Posterior vena cava (tissue), 2 donors: Measurements from ENCODE around the gene STEAP1B. TPM values are rescaled to one million over a fixed set of nuclear protein-coding genes. Genes with fewer than 3 reads are reported as not detected.
A peak's percentile ranks its signal among the peaks of the same experiment; 100 is the strongest.
"Not testable (repeated sequence)": the region's sequence is repeated elsewhere in the genome, so short reads cannot be mapped to it uniquely, and the experiment has no call there.

Source experiments
- DNase-seq: peaks from one replicate; pipeline ENCODE4 v3.0.0-alpha.2; 2020; ENCODE audit warnings: low spot score
- intact Hi-C, 2 donors: fragments of 100-400 bp; cut with DNase I; formaldehyde crosslinking; loops; one replicate each; pipeline versions ENCODE4 v1.14.1 to v1.14.2; 2022 to 2023
- long read RNA-seq, 2 donors: library from polyadenylated mRNA; unstranded; transcript quantifications; one replicate each; pipeline ENCODE4 v2.0.0, GENCODE V29; 2020 to 2021
- total RNA-seq, 2 donors: library from RNA; stranded (reverse); fragmentation: NEBNext Ultra II Directional; extraction: Animal tissue kit (Norgen Biotek cat#: 25700); gene quantifications; one replicate each; pipeline ENCODE4 v1.2.1, GENCODE V29; 2021
- donor health status: DM: yes; HTN: yes; CAD: no.
- donor health status: DM: yes; HTN: yes; CAD: no.

The STEAP1B gene
- 1 to 10 TPM; 2.5 to 2.8 TPM for total RNA-seq
- long read RNA-seq, donor 1, partial matches to known transcripts = 0 of 45 reads
- long read RNA-seq, donor 1, other reads (novel, unspliced or antisense) = 45 of 45 reads
- long read RNA-seq, donor 2, partial matches to known transcripts = 0 of 1 reads
- long read RNA-seq, donor 2, other reads (novel, unspliced or antisense) = 1 of 1 reads

DNA sequence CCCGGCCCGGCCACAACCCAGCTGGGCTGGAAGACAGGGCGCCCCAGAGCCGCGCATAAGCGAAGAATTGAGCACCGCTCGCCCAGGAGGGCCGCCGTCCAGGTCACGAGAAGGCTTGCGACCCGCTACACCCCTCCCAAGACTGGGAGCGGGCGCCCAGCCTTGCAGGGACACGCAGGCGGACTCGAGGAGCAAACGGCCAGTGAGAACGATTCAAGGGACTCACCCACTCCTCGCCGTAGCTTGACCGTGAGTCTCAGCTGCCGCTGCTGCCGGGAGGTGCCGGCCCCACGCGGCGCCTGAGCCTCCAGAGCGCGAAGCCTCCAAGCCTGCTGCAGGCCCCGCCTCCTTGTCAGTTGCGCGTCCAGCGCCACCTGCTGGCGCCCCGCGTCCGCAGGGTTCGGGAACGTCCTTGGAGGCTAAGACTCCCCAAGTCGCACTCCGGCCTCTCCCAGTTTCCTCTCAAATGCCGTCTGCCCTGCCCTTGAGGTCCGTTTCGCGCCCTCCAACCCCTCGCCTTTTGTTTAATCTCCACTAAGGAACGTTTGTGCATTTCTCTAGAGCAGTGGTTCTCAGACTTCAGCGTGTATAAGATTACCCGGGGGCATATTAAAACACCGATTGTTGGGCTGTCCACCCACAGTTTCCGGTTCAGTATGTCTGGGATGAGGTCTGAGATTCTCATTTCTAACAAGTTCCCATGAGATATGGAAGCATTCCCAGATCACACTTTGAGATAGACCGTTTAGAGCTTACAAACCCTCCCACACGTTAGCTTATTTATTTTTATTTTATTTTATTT lies at the start of gene STEAP1B:
STEAP1B (minus strand) TSS at position 301 of the 802 bp plus-strand sequence. CDS start 5,333 bp downstream, outside the sequence.
- intact Hi-C loops = not testable (repeated sequence)

DNA sequence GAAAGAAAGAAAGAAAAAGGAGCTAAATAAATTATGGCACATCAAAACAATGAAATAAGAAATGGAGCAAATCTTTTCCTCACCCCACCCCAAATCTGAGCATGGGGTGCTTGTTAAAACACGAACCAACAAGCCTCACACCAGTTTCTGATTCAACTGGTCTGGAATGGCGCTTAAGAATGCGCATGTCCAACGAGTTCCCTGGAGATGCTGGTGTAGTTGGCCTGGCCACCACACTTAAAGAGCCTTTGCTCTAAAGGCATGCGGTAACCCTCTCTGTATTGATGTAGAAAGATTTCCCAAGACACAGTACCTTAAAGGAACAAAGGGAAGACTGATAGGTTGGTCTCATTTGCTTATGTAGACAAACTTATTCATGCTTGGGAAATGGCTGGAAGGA lies 49.1 kb upstream of the STEAP1B start:
- intact Hi-C loops = no loop called here
- no peak for DNase-seq

More for the DNA sequence above, at the start of gene STEAP1B:
- peak; percentile 96 for DNase-seq

GRCh38 chr7:22548313-22548712 lies 48.3 kb upstream of the STEAP1B start:
- intact Hi-C loops = no loop called here
- no peak for DNase-seq

DNA sequence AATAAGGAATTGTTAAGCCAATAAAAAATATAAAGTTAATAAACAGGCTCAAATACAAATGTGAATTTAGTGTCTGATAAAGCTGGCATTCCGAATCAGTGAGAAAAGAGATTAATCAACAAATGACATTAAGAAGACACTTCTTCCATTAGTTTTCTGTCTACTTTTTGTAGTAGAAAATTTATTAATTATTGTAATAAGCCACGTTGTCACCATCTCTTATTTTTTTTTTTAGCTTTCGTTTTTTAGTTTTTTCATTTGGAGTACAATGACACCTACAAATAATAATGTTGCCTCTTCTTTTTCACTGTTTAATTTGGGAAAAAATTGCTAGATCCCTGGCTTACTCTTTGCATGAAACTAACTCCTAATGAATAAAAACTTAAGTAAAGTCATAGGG lies 46.8 kb upstream of the STEAP1B start:
- intact Hi-C loops = no loop called here

GRCh38 chr7:22545529-22545928 lies 45.5 kb upstream of the STEAP1B start:
- intact Hi-C loops = no loop called here

More for the DNA sequence above, 46.8 kb upstream of the STEAP1B start:
- no peak for DNase-seq

GRCh38 chr7:22544245-22544644 lies 44.3 kb upstream of the STEAP1B start:
- no peak for DNase-seq
- intact Hi-C loops = no loop called here

More at GRCh38 chr7:22545529-22545928, 45.5 kb upstream of the STEAP1B start:
- no peak for DNase-seq

GRCh38 chr7:22543169-22543568 lies 43.2 kb upstream of the STEAP1B start:
- no peak for DNase-seq
- intact Hi-C loops = no loop called here

DNA sequence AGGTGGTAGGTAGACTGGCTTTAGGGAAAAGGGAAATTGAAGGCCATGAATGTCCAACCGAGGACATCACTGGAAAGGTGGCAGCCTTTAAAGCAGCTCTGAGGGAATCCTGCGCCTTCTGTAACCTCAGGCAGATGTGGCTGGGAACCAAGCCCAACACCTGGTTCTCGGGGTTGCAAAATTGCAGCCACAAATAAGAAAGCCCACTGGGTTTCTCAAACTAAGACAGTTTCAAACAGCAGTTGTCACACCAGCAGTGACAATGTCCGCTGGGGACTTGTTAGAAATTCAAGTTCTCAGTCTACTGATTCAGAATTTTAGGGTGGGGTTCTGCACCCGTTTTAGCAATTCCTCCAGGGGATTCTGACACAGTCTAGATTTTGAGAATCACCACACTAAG lies 42.7 kb upstream of the STEAP1B start:
- no peak for DNase-seq
- intact Hi-C loops = no loop called here

- intact Hi-C loops = no loop called here
- no peak for DNase-seq
Measured at GRCh38 chr7:22542254-22542653, 42.3 kb upstream of the STEAP1B start.

GRCh38 chr7:22541789-22542188 lies 41.8 kb upstream of the STEAP1B start:
- intact Hi-C loops = no loop called here
- no peak for DNase-seq

DNA sequence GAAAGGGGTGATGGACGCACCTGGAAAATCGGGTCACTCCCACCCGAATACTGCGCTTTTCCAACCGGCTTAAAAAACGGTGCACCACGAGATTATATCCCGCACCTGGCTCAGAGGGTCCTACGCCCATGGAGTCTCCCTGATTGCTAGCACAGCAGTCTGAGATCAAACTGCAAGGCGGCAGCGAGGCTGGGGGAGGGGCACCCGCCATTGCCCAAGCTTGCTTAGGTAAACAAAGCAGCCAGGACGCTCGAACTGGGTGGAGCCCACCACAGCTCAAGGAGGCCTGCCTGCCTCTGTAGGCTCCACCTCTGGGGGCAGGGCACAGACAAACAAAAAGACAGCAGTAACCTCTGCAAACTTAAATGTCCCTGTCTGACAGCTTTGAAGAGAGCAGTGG lies 28.5 kb upstream of the STEAP1B start:
- intact Hi-C loops, DNase-seq: not testable (repeated sequence)

GRCh38 chr7:22524353-22524947 lies 24.5 kb upstream of the STEAP1B start:
- DNase-seq, intact Hi-C loops: not testable (repeated sequence)

DNA sequence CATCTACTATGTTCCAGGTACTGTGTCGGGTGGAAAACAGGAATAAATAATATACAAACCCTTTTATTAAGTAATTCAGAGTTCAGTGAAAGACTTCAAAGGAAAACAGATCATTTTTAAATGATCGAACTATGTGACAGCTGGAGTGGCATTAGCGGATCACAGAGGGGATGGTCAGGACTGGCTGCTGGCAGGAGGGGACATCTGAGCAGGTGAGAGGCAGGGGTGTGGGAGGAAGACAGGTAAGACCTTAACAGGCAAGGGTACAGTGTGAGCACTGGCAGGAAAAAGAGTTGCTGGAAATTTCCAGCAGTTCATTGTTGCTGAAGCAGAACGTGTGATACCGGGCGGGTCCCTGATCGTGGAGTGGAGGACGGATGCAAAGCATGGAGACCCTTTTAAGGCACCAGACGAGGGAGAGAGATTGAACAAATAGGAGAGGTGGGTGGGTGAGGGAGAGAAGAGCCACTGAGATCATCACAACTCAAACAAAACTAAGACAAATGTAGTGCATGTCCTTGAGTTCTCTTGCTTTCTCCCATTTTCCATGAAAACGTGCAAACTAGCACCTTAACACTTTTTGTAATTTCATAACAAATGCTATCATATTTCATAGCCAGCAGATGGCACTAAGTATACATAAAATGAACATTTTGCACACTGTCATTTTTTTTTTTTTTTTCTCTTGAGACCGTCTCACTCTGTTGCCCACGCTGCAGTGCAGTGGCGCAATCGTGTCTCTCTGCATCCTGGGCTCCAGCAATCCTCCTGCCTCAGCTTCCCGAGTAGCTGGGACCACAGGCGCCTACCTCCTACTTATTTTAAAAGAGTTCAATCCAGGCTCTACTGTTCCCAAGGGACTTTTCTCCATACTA lies 23.7 kb upstream of the STEAP1B start:
- intact Hi-C loops, DNase-seq: not testable (repeated sequence)

GRCh38 chr7:22519560-22519959 lies 19.6 kb upstream of the STEAP1B start:
- intact Hi-C loops, DNase-seq: not testable (repeated sequence)

DNA sequence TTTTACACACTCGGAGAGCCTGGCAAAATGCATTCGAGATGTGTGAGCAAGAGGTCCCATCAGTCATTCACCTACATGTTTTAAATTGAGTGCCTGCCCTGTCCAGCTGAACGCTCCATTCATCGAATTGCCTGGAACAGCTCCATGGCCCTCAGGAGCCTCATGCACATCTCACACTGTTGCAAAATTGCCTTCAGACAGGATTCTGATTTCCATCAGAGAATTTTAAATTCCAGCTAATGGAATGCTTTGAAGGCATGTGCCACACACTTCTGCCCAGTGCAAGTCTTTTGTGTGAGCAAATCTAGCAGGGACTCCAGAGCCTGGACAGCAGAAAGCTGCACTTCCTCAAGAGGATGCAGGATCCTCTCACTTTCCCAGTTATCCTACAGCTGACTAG lies 17.0 kb upstream of the STEAP1B start:
- intact Hi-C loops, DNase-seq: not testable (repeated sequence)

- DNase-seq, intact Hi-C loops: not testable (repeated sequence)
Measured at GRCh38 chr7:22514963-22515362, 15.0 kb upstream of the STEAP1B start.

DNA sequence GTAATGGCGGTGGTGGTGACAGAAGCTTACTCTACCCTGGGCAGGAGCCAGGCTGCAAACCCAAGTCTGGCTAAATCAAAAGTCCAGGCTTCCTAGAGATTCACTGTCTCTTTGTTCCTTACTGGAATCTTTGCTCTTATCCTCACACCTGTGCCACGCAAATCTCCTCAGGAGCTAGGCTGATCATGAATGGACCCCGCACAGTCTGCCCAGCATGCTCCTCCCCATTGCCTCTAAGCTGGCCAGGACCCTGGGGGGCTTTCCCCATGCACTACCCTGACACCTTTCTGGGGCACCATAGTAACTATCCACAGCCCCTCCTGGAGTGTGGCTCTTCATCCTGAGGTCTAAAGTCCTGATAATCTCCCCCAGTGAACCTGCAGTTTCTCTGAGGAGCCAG lies 7.3 kb upstream of the STEAP1B start:
- intact Hi-C loops, DNase-seq: not testable (repeated sequence)

GRCh38 chr7:22506316-22507020 lies 6.5 kb upstream of the STEAP1B start:
- intact Hi-C loops, DNase-seq: not testable (repeated sequence)

DNA sequence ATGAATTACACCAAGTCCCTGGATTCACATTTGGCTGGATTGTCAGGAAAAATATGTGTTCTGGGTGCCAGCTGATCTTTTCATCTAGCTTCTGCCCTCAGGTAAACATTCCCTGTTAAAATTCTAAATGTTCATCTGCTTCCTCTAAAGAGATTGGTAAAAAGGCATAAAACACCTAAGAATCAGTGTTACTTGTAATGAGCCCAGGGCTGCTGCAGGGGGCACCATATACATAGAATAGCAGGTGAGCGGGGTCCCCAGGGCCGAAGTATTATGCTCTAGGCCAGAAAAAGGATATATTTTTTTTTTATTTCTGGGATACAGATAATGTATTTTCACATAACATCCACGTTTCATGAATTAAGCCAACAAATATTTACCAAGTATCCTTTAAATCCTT lies 4.5 kb upstream of the STEAP1B start:
- intact Hi-C loops, DNase-seq: not testable (repeated sequence)
